ENCODE results near the gene MYO10. TPM values are rescaled to one million over a fixed set of nuclear protein-coding genes. Genes with fewer than 3 reads are reported as not detected.
"Not testable (repeated sequence)": the region's sequence is repeated elsewhere in the genome, so short reads cannot be mapped to it uniquely, and the experiment has no call there.

The MYO10 gene
- total RNA-seq, 1 donor from 2014 or later = 25.3 TPM

- DNase-seq (ENCODE audit: low spot score in 2 of 2) (no peak), FAIRE-seq (no peak)
These were observed 275.1 kb downstream of the MYO10 start for GRCh38 chr5:16660982-16661381.

DNA sequence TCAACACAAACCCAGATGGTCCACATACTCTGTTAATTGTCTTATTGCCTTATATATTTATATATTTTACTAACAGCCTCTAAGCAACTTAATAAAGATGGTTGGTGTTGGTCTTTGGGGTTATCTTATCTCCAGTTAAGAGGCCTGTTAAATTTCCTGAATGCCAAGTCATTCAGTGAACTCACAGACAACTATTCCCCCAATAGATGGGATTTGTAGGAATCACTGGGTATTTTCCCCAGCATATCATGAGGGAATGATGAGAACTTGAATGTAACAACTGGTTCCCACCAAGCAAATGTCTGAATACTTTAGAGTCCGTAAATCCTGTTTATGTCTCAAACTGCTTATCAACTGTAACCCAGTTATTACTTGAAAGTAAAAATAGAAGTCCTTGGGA, 276.6 kb downstream of the MYO10 start:
- FAIRE-seq = no peak
- no peak for DNase-seq (ENCODE audit: low spot score in 2 of 2)

GRCh38 chr5:16656561-16657191, 279.4 kb downstream of the MYO10 start:
- no peak for FAIRE-seq
- DNase-seq (ENCODE audit: low spot score in 2 of 2) = no peak

GRCh38 chr5:16654647-16655334, 281.3 kb downstream of the MYO10 start:
- DNase-seq (ENCODE audit: low spot score in 2 of 2) (no peak), FAIRE-seq (no peak)

GRCh38 chr5:16648739-16649138, 287.3 kb downstream of the MYO10 start:
- not testable (repeated sequence) for DNase-seq (ENCODE audit: low spot score in 2 of 2); FAIRE-seq

DNA sequence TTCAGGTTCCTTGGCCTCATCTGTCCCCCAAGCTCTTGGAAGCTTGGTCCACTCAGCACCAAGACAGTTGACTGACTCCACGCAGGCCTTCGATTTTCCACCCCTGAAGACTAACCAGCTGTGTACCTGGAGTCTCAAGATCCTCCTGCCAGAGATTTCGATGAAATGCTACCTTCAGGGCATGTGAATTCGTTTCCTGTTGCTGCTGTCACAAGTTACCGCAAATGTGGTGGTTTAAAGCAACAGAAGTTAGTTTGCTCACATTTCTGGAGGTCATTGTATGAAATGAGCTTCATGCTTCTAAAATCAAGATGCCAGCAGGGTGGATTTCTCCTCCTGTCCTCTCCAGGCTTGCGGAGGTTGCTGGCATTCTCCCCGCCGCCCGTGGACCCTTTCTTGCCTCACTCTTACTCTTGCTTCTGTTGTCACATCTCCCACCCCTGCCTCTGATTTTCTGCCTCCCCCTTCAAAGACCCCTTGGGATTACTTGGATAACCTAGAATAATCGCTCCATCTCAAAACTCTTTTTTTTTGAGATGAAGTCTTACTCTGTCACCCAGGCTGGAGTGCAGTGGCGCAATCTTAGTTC, 291.7 kb downstream of the MYO10 start:
- DNase-seq (ENCODE audit: low spot score in 2 of 2) (no peak), FAIRE-seq (no peak)

- no peak for DNase-seq (ENCODE audit: low spot score in 2 of 2)
- FAIRE-seq = no peak
These were observed 293.2 kb downstream of the MYO10 start for GRCh38 chr5:16642867-16643266.

- DNase-seq (ENCODE audit: low spot score in 2 of 2) (no peak), FAIRE-seq (no peak)
These were observed 296.9 kb downstream of the MYO10 start for GRCh38 chr5:16639206-16639605.

DNA sequence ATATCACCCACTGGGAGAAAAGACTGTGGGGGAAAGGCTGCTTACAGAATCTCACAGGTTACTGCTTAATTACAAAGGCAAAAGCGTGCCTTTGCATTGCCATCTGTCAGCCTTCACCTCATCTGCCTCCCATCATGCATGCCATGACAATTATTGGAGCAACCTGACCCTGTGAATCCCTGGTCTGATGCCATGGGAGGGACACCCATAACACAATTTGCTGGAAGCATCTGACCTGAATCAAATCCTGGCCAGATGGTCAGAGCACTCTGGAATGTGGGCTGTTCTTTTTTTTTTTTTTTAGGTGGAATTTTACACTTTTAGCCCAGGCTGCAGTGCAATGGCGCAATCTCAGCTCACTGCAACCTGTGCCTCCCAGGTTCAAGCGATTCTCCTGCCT, 307.7 kb downstream of the MYO10 start:
- no peak for DNase-seq (ENCODE audit: low spot score in 2 of 2)
- FAIRE-seq = no peak

- DNase-seq (ENCODE audit: low spot score in 2 of 2) = no peak
- FAIRE-seq = no peak
These were observed 309.3 kb downstream of the MYO10 start for GRCh38 chr5:16626696-16627264.

GRCh38 chr5:16625096-16625495, 311.0 kb downstream of the MYO10 start:
- FAIRE-seq = no peak
- DNase-seq (ENCODE audit: low spot score in 2 of 2) = no peak

DNA sequence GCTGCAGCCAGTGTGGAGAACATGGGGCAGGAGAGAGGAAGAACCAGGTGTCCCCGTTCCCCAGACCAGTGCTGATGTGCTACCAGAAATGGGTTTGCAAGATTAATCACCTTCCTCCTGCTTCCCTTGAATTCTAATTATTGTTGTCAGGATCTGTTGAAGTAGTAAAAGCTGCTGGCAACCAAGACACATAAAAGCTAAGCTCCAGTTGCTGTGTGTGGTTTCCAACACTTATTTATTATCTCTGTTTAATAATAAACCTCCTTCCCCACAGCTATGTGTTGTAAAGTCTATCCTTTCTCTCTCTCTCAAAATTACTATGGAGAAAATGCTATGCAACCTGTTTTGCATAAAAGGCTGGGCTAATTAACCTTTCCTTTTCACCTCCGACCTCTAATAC, 317.0 kb downstream of the MYO10 start:
- FAIRE-seq (no peak), DNase-seq (ENCODE audit: low spot score in 2 of 2) (no peak)

DNA sequence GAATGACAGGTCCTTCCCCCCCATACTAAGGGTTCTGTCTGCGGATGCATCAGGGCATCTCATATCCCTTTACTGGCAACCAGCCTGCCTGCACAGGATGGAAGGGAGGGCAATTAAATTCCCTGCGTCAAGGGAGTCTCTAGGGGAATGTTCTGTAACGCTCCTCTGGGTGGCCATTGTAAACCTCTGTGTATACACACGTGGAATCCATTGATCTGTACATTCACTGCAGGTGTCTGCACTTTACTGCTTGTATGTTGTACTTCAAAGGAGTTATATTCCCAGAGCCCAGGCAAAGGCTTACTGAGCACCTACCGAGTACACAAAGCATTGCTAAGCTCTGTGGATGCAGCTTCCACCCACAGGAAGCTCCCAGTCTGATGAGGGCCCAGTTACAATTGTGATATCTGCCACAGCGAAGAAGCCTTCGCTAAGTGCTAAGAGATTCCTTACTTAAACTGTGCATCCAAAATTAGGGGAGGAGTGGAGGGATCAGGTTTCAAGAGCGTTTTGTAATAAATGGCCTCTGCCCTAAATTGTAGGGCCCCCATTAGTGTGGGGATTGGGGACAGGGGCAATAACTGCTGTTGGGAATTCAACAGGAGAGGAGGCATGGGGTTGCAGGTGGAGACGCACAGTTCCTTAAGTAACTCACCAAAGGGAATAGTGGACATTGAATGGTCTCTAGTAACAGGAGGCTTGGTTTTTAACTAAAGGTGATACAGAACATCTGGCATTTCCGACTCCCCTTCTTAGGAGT, 317.8 kb downstream of the MYO10 start:
- DNase-seq (ENCODE audit: low spot score in 2 of 2) = no peak
- no peak for FAIRE-seq

GRCh38 chr5:16617274-16617968, 318.7 kb downstream of the MYO10 start:
- DNase-seq (ENCODE audit: low spot score in 2 of 2) = no peak
- FAIRE-seq = no peak

DNA sequence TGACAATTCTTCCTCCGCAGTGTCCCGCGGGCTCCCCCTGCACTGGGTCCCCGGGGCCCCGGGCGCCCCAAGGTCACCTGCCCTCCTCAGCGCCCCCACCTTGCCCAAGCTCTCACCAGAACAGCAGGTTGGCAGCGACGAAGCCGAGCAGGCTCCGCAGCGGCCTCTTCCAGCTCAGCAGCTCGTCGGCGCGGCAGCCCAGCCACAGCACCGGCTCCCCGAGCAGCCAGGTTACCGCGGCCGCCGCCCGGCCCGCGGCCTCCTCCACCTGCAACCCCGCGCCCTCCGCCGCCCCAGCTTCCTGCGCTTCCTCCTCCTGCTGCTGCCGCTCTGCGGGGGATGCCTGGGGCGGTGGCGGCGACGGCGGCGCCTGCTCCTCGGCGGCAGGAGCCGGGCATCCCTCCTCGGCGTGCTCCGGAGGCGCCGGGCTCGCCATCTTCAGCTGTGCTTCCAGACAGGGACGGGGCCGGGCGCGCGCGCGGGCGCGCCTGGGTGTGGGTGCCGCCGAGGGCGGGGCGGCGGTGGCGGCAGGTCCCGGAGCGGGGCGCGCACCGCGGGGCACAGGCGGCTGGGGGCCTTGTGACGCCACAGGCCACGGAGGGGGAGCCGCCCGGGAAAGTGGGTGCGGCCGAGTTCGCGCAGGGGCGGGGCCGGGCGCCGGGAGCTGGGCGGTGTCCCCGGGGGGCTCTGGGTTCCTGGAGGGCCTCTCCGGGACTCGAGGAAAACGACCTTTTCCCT, 319.4 kb downstream of the MYO10 start, which contains the start of gene RETREG1:
Gene RETREG1 (minus strand): TSS at position 462 of the 738 bp plus-strand sequence. CDS start 26 bp downstream, at position 436.
- DNase-seq (ENCODE audit: low spot score in 2 of 2) = peak; percentile 83 to 85
- FAIRE-seq = no peak

GRCh38 chr5:16615741-16616535, 320.1 kb downstream of the MYO10 start:
- FAIRE-seq (no peak), DNase-seq (ENCODE audit: low spot score in 2 of 2) (no peak)

DNA sequence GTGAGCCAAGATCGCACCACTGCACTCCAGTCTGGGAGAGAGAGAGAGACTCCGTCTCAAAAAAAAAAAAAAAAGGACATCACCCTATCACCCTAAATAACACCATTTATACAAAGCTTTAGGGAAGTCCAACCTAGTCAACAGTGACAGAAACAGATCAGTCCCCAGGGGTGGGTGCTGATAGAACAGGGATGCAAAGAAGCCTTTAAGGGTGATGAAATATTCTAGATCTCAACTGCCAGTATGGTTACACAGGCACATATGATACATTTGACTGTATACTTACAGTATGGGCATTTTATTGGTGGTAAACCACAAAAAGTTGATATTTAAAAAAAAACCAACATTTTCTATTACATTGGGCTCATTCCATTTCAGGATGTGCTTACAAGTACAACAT, 324.1 kb downstream of the MYO10 start:
- FAIRE-seq (no peak), DNase-seq (ENCODE audit: low spot score in 2 of 2) (no peak)

All from frontal cortex (tissue), 4 donors.